GM19328 (cell line): ENCODE data around the gene CAMK2A.

Experiments
- ATAC-seq: cut with Tn5 transposase; IDR thresholded peaks from one replicate; pipeline ENCODE4 v1.9.1; 2021; ENCODE audit warnings: mild to moderate bottlenecking, moderate library complexity; ENCODE audit not compliant: unreplicated experiment

The CAMK2A gene

GRCh38 chr5:150175076-150175475 is 114.5 kb downstream of the CAMK2A start:
- ATAC-seq = no peak

GRCh38 chr5:150174285-150174684 is 115.3 kb downstream of the CAMK2A start:
- no peak for ATAC-seq

DNA sequence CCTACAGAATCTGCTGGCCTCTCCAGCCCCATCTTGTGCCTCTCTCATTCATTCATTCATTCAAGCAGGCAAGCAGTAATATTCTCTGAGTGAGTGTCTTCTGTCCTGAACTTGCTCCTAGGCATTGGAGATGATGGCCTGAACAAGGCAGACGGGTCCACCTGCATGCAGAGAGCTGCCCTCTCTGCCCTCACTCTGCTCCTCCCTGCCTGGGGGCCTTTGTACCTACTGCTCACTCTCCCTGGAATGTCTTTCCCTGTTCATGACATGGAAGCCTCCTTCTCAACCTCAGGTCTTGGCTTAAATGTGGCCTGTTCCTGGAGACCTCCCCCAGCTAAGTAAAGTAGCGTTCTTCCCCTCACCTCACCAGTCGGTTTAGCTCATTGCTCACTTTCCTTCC is 116.4 kb downstream of the CAMK2A start:
- ATAC-seq = no peak

DNA sequence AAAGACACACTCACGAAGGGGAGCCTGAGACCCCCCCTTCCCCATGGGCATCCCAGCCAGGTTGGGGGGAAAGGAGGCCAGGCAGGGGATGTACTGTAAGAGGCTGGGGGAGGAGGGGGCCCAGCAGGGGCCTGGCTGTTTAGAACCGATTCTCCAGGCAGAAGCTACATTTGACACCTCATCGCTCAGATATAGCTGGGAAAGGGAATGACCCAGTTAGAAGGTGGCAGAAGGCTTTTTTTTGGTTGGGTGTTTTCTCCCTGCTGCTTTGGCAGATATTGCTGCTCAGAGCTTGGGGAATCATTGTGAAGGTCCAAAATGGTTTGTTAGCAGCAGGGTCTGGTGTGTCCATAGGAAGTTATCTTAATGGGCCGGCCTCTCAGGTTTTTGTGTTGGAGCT is 117.0 kb downstream of the CAMK2A start:
- ATAC-seq = no peak

DNA sequence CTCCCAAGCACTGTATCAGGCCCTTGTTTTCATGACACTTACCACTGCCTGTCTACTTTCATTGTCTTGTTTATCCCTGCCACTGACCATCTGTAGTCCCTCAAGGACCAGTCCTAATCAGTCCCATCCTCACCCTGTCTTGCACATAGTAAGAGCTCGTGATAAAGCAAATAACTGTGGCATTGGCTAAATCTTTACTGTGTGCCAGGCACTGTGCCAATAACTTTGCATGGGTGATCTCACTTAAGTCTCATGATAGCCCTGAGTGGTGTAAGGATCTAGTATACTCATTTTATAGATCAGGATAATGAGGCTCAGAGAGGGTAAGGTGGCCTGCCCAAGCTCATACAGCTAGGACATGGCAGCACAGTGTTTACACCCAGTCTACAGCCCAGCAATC is 117.4 kb downstream of the CAMK2A start:
- no peak for ATAC-seq
